Measurements from ENCODE around the gene FES. TPM values are rescaled to one million over a fixed set of nuclear protein-coding genes. Genes with fewer than 3 reads are reported as not detected.
A peak's percentile ranks its signal among the peaks of the same experiment; 100 is the strongest.

The FES gene
- total and polyA plus RNA-seq, 8 donors = 20.8 to 65.2 (median 28.1) TPM

- H3K27ac ChIP-seq = peak overlapping the region in 1 of 2 donors; percentile 96
- TF ChIP-seq CTCF (IDR thresholded peaks at IDR 0.05) = no peak
- no peak for ATAC-seq
- H3K36me3 ChIP-seq = peaks cover 0 to 10% of the 10 kb centered on the region in 2 donors
- peaks cover 36 to 75% of the 10 kb centered on the region in 2 donors for H3K4me1 ChIP-seq
- no peaks in the 10 kb centered on the region for H3K27me3 ChIP-seq
- H3K4me3 ChIP-seq = no peak overlapping the region
- no peaks in the 10 kb centered on the region for H3K9me3 ChIP-seq
- DNase-seq = no peak
- intact Hi-C loops (cut with DNase I) = no loop called here
Observed at GRCh38 chr15:90933301-90933700, 49.0 kb downstream of the FES start.

- Histone ChIP-seq H3K4me3 (peak overlapping the region; percentile 79 to 83), H3K36me3 (peaks cover 0 to 21% of the 10 kb centered on the region in 2 donors), H3K27ac (peak overlapping the region; percentile 77 to 79), H3K9me3 (no peaks in the 10 kb centered on the region), H3K4me1 (peaks cover 32 to 64% of the 10 kb centered on the region in 2 donors), H3K27me3 (no peaks in the 10 kb centered on the region)
- intact Hi-C loops (cut with DNase I) = no loop called here
- peak; percentile 89 to 94 for TF ChIP-seq CTCF (IDR thresholded peaks at IDR 0.05)
- DNase-seq (peak; percentile 67 to 95 (median 88)), ATAC-seq (peak; percentile 67)
Observed at GRCh38 chr15:90934256-90934948, 50.1 kb downstream of the FES start.

- Histone ChIP-seq H3K9me3 (no peaks in the 10 kb centered on the region), H3K27ac (peak within 1 kb of the TSS; percentile 77 to 79), H3K27me3 (no peaks in the 10 kb centered on the region), H3K36me3 (peaks cover 0 to 28% of the 10 kb centered on the region in 2 donors), H3K4me3 (peak within 1 kb of the TSS; percentile 79 to 83), H3K4me1 (peaks cover 30 to 63% of the 10 kb centered on the region in 2 donors)
- intact Hi-C loops (cut with DNase I) = no loop called here
- ATAC-seq (peak; percentile 86), DNase-seq (peak; percentile 87 to 99 (median 95))
- no peak for TF ChIP-seq CTCF (IDR thresholded peaks at IDR 0.05)
Observed at GRCh38 chr15:90934949-90935751, 50.8 kb downstream of the FES start, which contains the start of gene UNC45A. UNC45A (plus strand) TSS chr15:90935285; CDS start chr15:90935325, 40 bp downstream.

GRCh38 chr15:90936823-90937222 lies 52.5 kb downstream of the FES start:
- Histone ChIP-seq H3K36me3 (peaks cover 0 to 45% of the 10 kb centered on the region in 2 donors), H3K27me3 (no peaks in the 10 kb centered on the region), H3K9me3 (no peaks in the 10 kb centered on the region), H3K4me1 (peaks cover 17 to 48% of the 10 kb centered on the region in 2 donors), H3K27ac (no peak overlapping the region), H3K4me3 (no peak overlapping the region)
- intact Hi-C loops (cut with DNase I) = no loop called here
- no peak for DNase-seq
- no peak for TF ChIP-seq CTCF (IDR thresholded peaks at IDR 0.05)
- no peak for ATAC-seq

GRCh38 chr15:90938261-90938660 lies 54.0 kb downstream of the FES start:
- no peaks in the 10 kb centered on the region for H3K9me3 ChIP-seq
- peaks cover 15 to 35% of the 10 kb centered on the region in 2 donors for H3K4me1 ChIP-seq
- DNase-seq = no peak
- ATAC-seq = no peak
- H3K4me3 ChIP-seq = no peak overlapping the region
- H3K36me3 ChIP-seq = peaks cover 0 to 59% of the 10 kb centered on the region in 2 donors
- H3K27ac ChIP-seq = no peak overlapping the region
- intact Hi-C loops (cut with DNase I) = no loop called here
- no peak for TF ChIP-seq CTCF (IDR thresholded peaks at IDR 0.05)
- H3K27me3 ChIP-seq = no peaks in the 10 kb centered on the region
